ENCODE data around the gene SLC66A1. TPM values are rescaled to one million over a fixed set of nuclear protein-coding genes. Genes with fewer than 3 reads are reported as not detected.

SLC66A1 gene
- total RNA-seq, 2 experiments from 2014 or later, result 2.3 to 3.7 TPM

GRCh38 chr1:19377812-19378718 lies 65.9 kb downstream of the SLC66A1 start:
- Histone ChIP-seq H3K4me1 (ENCODE audit: insufficient read depth, low read length) (peaks cover 11% of the 10 kb centered on the region), H3K9me3 (ENCODE audit: control insufficient read depth in 1 of 2, insufficient read depth in 1 of 2, low read length in 2 of 2) (no peaks in the 10 kb centered on the region), H3K36me3 (ENCODE audit: insufficient read depth, low read length) (peaks cover 88% of the 10 kb centered on the region), H3K27me3 (ENCODE audit: control insufficient read depth in 1 of 2, insufficient read depth in 2 of 2, low read length in 2 of 2) (no peaks in the 10 kb centered on the region), H3K4me3 (ENCODE audit: low read length) (no peak overlapping the region), H3K27ac (ENCODE audit: low read depth in 1 of 2, low read length in 2 of 2) (no peak overlapping the region)
- no peaks in the 10 kb centered on the region for H3K27me3 Mint-ChIP-seq
- TF ChIP-seq CTCF (IDR thresholded peaks at IDR 0.05), result no peak
- ATAC-seq (ENCODE audit: poor library complexity) (no peak), DNase-seq (no peak)
- no peaks in the 10 kb centered on the region for H3K9me3 Mint-ChIP-seq
- peaks cover 21% of the 10 kb centered on the region for H3K4me1 Mint-ChIP-seq (ENCODE audit: low read depth)
- peak overlapping the region; percentile 65 for H3K27ac Mint-ChIP-seq
- intact Hi-C loops (cut with DNase I, micrococcal nuclease), result no loop called here
- H3K4me3 Mint-ChIP-seq, result no peak overlapping the region
- peaks cover 86% of the 10 kb centered on the region for H3K36me3 Mint-ChIP-seq (ENCODE audit: low read depth)
- CTCF ChIA-PET, result interaction anchor here (1.0 kb wide), 1 partner anchor 204 kb away, joined by 3 read pairs; no protein-coding TSS in a partner anchor
- POLR2A ChIA-PET, result interaction anchor here (0.6 kb wide), 1 partner anchor 13 kb away, joined by 4 read pairs; no protein-coding TSS in a partner anchor

Other genes starting within 250 kb of the SLC66A1 start
- gene UBR4, start 102.1 kb upstream of the SLC66A1 start, total RNA-seq, result 100 to 1,000 TPM; 116 to 125 TPM
- 10 to 100 TPM; 21.9 to 22.2 TPM for gene EMC1, start 60.8 kb upstream of the SLC66A1 start, total RNA-seq
- 10 to 100 TPM; 10.2 to 12.0 TPM for gene MRTO4, start 60.5 kb upstream of the SLC66A1 start, total RNA-seq
- 1 to 10 TPM in 1 of 2 experiments, under 1 TPM in 1; 0.84 to 1.4 TPM for gene AKR7A3, start 23.6 kb upstream of the SLC66A1 start, total RNA-seq
- gene AKR7A2, start 182 bp upstream of the SLC66A1 start, total RNA-seq, result 10 to 100 TPM; 11.1 to 11.8 TPM
- gene CAPZB, start 173.2 kb downstream of the SLC66A1 start, total RNA-seq, result 100 to 1,000 TPM; 168 to 173 TPM